NK-92 (cell line): Measurements from ENCODE around the gene SETD4.

ENCODE experiments used
- DNase-seq: peaks from one replicate; lab custom pipeline; 2025; ENCODE audit not compliant: unreplicated experiment; lab: John Stamatoyannopoulos, UW

SETD4 gene

GRCh38 chr21:36015045-36015444, 45.3 kb downstream of the SETD4 start:
- no peak for DNase-seq

GRCh38 chr21:36010801-36011200, 49.5 kb downstream of the SETD4 start:
- no peak for DNase-seq

GRCh38 chr21:36008505-36008904, 51.8 kb downstream of the SETD4 start:
- DNase-seq, result no peak

GRCh38 chr21:36005879-36006400, 54.4 kb downstream of the SETD4 start:
- no peak for DNase-seq

GRCh38 chr21:36005018-36005417, 55.3 kb downstream of the SETD4 start:
- DNase-seq, result no peak

GRCh38 chr21:36004441-36004840, 55.9 kb downstream of the SETD4 start:
- no peak for DNase-seq

GRCh38 chr21:36003776-36004175, 56.5 kb downstream of the SETD4 start:
- no peak for DNase-seq

- no peak for DNase-seq
Observed at GRCh38 chr21:35996217-35996616, 64.1 kb downstream of the SETD4 start.

- no peak for DNase-seq
Observed at GRCh38 chr21:35995522-35996088, 64.7 kb downstream of the SETD4 start.

GRCh38 chr21:35994613-35995012, 65.7 kb downstream of the SETD4 start:
- DNase-seq, result no peak

GRCh38 chr21:35993875-35994490, 66.3 kb downstream of the SETD4 start:
- no peak for DNase-seq

GRCh38 chr21:35991131-35991530, 69.2 kb downstream of the SETD4 start:
- no peak for DNase-seq

GRCh38 chr21:35990609-35991008, 69.7 kb downstream of the SETD4 start:
- DNase-seq, result no peak

- no peak for DNase-seq
Observed at GRCh38 chr21:35989138-35989735, 71.1 kb downstream of the SETD4 start.

GRCh38 chr21:35988416-35989137, 71.7 kb downstream of the SETD4 start:
- no peak for DNase-seq

GRCh38 chr21:35987475-35987874, 72.9 kb downstream of the SETD4 start:
- DNase-seq, result no peak

GRCh38 chr21:35984654-35985361, 75.5 kb downstream of the SETD4 start:
- DNase-seq, result no peak
